Retinal pigment epithelial cell (primary cell): Measurements from ENCODE around the gene ITGA3.
"Not testable (repeated sequence)": the region's sequence is repeated elsewhere in the genome, so short reads cannot be mapped to it uniquely, and the experiment has no call there.

Experiments used
- DNase-seq: peaks from one replicate; pipeline ENCODE4 v3.0.0-alpha.2; 2010; ENCODE audit warnings: low read depth
- H3K4me3 ChIP-seq: 2 replicates; pipeline ENCODE4 v1.5.1; 2011; ENCODE audit warnings: mild to moderate bottlenecking, low read length, control low read depth, moderate library complexity
- TF ChIP-seq, protein P1 (sequence below): conservative IDR thresholded peaks from 2 replicates; pipeline ENCODE4 v1.5.1; 2011; ENCODE audit warnings: low read depth, low read length, control low read depth, inconsistent platforms

The ITGA3 gene

DNA sequence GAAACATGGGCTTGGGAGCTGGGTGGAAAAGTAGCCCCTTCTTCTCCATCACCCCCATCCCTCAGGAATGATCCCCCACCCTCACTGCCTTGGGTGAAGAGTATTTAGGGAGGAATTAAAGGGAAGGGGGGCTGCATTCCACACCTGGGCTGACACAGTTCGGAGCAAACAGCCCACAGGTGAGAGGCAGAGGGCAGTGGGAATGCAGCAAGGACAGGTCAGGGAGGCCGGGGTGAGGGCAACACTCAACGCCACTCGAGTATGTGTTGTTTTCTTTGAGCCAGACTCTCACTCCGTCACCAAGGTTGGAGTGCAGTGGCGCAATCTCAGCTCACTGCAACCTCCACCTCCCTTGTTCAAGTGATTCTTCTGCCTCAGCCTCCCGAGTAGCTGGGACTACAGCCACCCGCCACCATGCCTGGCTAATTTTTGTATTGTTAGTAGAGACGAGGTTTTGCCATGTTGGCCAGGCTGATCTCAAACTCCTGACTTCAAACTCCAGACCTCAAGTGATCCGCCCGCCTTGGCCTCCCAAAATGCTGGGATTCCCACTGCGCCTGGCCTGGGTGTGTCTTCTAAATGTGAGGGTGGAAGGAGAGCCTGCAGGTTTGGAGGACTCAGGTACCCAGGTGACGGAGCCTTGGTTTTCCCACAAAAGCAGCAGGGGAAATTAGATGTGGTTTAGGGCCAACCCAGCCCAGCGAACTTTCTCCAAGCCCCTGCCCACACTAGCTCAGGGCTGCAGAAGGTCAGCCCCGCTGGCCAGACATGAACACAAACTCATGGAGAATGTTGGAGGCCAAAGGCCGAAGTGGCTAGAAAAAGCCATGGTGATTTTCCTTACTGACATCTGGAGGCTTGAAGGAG lies 21.2 kb upstream of the ITGA3 start:
- TF ChIP-seq, protein P1, sequence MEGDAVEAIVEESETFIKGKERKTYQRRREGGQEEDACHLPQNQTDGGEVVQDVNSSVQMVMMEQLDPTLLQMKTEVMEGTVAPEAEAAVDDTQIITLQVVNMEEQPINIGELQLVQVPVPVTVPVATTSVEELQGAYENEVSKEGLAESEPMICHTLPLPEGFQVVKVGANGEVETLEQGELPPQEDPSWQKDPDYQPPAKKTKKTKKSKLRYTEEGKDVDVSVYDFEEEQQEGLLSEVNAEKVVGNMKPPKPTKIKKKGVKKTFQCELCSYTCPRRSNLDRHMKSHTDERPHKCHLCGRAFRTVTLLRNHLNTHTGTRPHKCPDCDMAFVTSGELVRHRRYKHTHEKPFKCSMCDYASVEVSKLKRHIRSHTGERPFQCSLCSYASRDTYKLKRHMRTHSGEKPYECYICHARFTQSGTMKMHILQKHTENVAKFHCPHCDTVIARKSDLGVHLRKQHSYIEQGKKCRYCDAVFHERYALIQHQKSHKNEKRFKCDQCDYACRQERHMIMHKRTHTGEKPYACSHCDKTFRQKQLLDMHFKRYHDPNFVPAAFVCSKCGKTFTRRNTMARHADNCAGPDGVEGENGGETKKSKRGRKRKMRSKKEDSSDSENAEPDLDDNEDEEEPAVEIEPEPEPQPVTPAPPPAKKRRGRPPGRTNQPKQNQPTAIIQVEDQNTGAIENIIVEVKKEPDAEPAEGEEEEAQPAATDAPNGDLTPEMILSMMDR, result no peak
- no peak for DNase-seq

DNA sequence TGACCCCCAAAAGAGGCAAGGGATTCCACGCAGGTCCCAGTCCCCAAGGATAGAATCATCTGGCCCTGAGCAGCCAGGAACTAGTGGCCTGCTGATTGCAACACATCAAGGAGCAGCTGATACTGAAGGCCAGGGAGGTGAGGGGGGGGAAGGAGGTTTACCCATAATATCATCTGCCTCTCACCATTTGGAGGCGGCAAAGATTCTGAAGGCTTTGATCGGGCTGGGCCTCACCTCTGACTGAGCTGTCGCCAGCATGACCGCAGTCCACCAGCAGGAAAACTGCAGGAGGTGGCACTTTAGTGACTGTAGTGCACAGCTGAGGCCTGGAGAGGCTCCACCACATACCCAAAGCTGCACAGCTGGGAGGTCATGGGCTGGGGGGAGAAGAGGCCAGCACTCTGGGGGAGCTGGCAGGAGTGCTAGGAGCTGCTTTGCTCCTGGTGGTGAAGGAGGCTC lies 20.5 kb upstream of the ITGA3 start:
- TF ChIP-seq, protein P1, result no peak
- no peak for DNase-seq
- H3K4me3 ChIP-seq, result no peak overlapping the region

More for the DNA sequence above, 21.2 kb upstream of the ITGA3 start:
- H3K4me3 ChIP-seq, result no peak overlapping the region

DNA sequence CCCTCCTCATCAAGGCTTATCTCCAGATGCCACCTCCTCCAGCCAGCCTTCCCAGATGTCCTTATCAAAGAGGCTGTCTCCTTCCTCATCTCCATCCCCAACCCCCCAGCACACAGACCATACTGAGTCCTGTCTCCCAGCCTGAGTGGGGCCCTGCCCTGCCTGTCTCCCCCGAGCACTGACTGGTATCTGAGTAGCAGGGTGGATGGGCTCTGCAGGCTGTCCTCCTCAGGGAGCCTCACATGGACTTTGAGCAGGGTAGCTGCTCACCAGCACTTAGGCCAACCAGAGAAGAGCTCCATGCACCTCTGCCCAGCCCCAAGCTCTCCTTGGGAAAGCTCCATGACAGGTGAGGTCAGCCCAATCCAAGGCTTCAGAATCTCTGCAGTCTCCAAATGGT lies 20.0 kb upstream of the ITGA3 start:
- TF ChIP-seq, protein P1, result no peak
- no peak for DNase-seq
- no peak overlapping the region for H3K4me3 ChIP-seq

DNA sequence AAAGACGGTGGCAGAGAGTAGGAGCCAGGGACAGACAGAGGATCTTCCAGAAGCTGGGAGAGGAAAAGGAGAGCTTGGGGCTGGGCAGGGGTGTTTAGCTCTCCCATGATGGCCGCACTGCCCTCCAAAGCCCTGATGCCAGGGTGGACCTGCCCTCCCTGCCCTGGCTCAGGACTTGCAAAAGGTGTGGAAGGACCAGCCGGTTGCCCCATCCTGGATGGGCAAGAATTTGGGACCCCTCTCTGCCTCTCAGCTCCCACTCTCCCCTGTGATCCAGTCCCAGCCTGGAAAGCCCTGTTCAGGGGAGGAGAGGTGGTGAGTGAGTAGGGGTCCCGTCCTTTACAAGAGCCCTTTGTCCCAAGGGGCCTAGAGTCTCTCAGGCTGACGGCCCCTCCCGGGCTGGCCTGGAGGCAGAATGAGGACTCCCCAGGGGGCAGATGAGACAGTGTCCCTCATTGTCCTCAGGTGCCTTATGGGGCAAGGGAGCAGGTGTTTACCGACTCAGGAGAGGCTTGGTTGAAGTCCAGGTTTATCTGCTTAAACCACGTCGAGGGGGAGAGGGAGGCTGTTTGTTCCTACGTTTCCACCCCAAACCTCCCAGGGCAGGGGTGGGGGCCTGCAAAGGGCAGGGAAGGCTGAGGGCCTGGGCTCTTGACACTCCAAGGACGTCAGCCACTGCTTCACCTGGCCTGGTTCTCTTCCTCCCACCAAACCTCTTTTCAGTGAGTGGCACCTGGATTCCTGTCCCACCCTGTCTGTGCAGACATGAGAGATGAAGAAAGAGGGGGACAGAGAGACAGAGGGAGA lies 19.3 kb upstream of the ITGA3 start:
- TF ChIP-seq, protein P1, result no peak
- no peak for DNase-seq
- H3K4me3 ChIP-seq, result no peak overlapping the region

DNA sequence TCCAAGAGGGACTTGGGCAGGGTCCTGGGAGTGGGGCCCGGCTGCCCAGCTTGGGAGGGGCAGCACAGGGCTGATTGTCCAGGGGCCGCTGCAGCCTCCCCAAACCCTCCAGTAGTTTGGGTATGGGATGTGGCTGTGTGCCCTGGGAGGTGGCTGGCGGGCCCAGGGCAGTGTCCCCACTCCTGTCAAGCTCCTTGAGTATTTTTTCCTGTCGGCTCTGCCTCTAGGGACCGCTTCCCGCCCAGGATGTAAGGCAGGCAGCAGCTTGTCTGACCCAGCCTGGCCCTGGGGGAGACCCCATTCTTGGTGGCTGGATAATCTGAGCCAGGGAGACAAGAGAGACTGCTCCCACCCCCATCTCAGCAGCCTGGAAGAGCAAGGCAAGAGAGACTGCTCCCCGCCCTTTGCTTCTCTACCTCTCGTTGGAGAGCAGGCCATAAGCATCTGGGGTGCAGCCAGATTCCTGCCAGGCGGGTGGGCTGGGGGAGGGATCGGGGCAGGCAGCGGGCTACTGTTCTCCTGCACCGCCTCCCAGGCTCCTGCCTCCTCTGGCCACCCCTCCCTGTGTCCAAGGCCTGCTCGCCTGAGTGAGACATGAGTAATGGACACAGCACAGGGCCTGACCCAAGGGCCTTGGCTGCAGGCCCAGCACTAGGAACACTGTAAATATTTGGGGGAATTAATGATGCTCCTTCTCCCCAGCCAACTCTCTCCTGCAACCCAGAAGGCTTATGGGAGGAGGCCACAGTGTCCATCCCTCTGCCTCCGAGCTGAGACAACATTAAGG lies 18.4 kb upstream of the ITGA3 start:
- no peak for DNase-seq
- TF ChIP-seq, protein P1, result no peak
- no peak overlapping the region for H3K4me3 ChIP-seq

DNA sequence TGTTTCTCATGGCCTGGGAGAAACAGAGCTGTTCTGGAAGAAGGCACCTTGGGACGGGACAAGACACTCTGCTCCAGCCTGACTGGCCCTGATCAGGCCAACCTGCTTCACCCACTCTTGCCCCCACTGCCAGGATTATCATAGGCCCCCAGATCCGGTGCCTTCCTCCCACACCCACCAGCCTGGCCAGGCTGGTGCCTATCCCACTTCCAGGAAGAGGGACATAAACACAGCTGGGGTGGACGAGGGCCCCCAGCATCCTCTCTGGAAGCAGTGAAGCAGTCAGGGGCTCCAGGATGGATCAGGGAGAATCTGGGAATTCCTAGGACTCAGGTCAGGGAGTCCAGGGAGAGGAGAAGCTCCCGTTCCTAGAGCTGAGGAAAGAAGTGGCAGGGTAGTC lies 16.9 kb upstream of the ITGA3 start:
- no peak for DNase-seq
- TF ChIP-seq, protein P1, result no peak
- no peak overlapping the region for H3K4me3 ChIP-seq

DNA sequence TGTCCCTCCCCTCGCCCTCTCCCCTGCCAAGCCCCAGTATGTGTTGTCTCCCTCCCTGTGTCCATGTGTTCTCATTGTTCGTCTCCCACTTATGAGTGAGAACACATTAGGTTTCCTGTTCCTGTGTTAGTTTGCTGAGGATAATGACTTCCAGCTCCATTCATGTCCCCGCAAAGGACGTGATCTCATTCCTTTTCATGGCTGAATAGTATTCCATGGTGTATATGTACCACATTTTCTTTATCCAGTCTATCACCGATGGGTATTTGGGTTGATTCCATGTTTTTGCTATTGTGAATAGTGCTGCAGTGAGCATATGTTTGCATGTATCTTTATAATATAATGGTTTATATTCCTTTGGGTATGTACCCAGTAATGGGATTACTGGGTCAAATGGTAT lies 15.4 kb upstream of the ITGA3 start:
- DNase-seq, result not testable (repeated sequence)

More for the DNA sequence above, 15.4 kb upstream of the ITGA3 start:
- H3K4me3 ChIP-seq, result not testable (repeated sequence)
